Stimulated activated CD4-positive, alpha-beta T cell treated with anti-CD3 and anti-CD28 coated beads, Interleukin-1b, Interleukin-23, amount 100 ng/mL, for 4 hours (primary cell): ENCODE results near the gene ARPC2.
A peak's percentile ranks its signal among the peaks of the same experiment; 100 is the strongest.
"Not testable (repeated sequence)": the region's sequence is repeated elsewhere in the genome, so short reads cannot be mapped to it uniquely, and the experiment has no call there.

Experiments
- DNase-seq, 2 donors: peaks; one replicate each; pipeline ENCODE4 v3.0.0-alpha.2; 2020; ENCODE audit warnings: low read depth in 2 of 2

Gene ARPC2

DNA sequence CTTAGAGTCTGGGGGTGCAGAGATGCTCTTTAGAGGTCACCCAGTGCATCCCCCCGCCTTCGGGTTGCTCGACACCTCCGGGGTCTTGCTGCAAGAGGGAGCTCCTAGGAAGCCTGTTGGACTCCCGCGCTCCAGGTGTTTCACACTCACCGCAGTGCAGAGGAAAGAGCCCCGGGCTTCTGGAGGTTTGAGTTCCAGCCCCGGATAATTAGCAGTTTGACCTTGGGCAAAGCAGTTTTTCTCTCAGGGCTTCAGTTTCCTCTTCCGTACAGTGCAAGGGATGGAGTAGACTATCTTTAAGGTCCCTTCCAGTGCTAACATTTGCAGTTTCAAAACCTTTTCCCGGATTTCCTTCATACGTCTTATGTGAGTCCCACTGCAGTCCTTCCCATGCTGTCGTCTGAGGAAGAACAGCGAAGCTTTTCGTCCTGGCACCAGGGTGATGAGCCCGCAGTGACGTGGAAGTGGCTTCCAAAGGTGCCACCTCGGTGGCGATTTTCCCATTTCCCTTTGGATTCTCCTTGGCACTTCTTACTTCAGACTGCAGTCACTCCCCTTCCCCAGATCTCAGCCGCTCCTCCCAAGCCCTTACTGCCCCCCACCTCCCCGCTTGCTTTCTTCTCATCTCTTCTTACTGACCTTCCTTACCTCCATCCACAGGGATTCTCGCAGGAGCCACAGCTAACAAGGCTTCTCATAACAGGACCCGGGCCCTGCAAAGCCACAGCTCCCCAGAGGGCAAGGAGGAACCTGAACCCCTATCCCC lies 53.9 kb downstream of the ARPC2 start:
- DNase-seq: no peak

GRCh38 chr2:218271487-218271797 lies 54.5 kb downstream of the ARPC2 start:
- no peak for DNase-seq

DNA sequence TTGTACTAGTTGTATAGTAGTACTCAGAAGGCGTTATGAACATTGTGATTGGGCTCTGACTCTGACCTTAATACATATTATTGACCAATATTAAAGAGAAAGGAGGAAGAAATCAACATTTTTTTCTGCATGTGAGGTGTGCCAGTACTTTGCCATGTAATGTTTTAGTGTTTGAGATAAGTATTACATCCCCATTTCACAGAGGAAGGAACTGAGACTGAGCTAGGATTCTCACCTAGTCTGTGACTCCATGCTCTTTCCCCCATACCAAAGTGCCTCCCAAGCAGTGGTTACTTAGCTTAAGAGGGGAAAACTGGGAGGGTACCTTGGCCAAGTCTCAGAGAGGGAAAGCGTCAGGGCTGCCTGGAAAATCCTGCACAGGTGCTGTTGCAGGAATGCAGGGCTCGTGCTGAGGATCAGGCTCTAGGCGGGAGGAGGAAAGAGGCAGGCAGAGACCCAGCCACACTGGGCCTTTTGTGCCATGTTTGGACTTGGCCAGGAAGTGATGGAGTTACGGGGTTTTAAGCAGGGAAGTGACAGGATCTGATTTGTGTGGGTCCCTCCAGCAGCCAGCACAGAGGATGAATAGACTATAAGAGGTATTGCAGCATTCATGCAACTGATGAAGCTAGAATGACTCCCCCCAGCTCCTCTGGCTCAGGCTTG lies 55.0 kb downstream of the ARPC2 start:
- no peak for DNase-seq

DNA sequence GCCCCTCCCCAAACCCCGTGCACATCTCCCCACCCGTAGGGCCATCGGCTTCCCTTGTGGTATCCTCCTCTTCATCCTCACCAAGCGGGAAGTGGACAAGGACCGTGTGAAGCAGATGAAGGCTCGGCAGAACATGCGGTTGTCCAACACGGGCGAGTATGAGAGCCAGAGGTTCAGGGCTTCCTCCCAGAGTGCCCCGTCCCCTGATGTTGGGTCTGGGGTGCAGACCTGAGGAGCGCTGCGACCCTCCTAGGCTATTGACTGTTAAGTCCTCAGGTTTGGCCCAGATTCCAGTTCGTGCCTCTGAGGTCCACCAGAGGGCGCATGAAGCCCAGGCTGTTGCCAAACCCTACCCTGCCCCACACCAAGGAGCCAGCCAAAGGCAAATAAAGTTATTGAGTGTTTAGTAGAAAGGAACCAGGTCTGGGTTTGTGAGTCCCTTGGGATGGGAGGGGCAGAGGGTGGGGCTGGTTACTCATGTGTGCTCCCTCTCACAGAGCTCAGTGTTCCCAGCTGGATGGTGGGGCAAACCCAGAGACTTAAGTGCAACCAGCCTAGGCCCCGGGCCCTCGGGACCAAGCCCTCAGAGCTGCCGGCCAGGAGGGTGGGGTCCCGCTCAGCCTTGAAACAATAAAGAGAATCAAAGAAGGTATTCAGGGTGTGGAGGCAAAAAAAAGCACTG lies 55.7 kb downstream of the ARPC2 start:
- peak; percentile 65 to 75 for DNase-seq

GRCh38 chr2:218273214-218273907 lies 56.4 kb downstream of the ARPC2 start:
- DNase-seq: not testable (repeated sequence)

- no peak for DNase-seq
Observed at GRCh38 chr2:218273908-218274249, 56.9 kb downstream of the ARPC2 start.

- no peak for DNase-seq
Observed at GRCh38 chr2:218274586-218274985, 57.6 kb downstream of the ARPC2 start.

DNA sequence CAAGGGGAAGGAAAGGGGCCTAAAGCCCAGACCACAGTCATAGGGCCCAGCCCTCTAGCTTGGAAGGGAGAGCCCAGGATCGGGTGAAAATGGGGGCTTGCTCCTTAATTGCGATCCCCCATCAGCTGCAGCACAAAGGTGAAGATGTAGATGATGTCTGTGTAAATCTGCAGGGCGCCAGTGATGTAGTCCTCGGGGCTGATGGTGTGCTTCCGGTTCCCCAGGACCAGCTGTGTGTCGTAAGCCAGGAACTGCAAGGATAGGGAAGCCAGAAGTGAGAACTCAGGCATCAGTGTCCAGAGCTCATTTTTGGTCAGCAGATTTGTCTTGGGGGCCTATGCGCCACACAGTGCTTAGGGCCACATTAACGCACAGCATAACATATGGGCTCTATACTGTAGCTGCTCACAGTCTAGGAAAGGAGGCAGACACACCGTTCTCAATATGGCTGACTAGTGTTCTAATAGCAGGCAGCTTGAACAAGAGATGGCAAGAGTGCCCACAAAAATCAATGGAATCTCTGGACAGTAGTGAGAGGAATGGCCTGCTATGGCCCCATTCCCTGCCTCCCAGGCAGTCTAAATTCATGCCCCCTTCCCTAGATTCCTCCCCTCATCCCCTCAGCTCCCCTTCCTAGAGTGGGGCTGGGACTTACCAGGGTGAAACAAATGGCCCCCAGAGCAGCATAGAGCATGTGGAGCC lies 58.5 kb downstream of the ARPC2 start:
- no peak for DNase-seq

GRCh38 chr2:218276986-218277755 lies 60.2 kb downstream of the ARPC2 start:
- DNase-seq: no peak

GRCh38 chr2:218277921-218278320 lies 60.9 kb downstream of the ARPC2 start:
- no peak for DNase-seq

- DNase-seq: no peak
Observed at GRCh38 chr2:218278531-218279360, 61.8 kb downstream of the ARPC2 start.

DNA sequence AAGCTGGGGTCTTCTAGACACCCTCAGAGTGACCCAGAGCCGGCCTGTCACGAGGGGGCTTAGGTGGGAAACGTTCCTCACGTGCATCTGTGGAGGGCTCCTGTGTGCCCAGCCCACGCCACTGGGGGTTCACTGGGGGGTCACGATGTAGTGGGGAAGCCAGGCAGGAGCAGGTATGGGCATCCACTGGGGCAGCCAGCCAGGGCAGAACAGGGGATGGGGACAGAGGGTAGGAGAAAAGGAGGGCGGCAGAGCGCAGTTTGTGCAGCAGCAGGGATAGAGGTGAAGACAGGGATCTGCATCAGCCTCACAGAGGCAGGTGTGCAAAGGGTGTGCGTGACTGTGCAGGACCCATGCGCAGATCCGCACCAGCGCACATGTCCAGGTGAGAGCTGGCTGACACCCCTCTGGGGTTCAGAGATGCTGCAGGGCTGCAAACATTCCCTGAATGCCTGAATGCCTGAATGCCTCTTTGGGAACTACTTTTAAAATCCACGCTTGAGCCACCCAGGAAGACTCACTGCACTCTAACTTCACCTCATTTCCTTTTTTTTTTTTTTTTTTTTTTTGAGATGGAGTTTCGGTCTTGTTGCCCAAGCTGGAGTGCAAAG lies 63.4 kb downstream of the ARPC2 start:
- no peak for DNase-seq

GRCh38 chr2:218281449-218281848 lies 64.5 kb downstream of the ARPC2 start:
- DNase-seq: no peak

- DNase-seq: no peak
Observed at GRCh38 chr2:218282173-218282991, 65.4 kb downstream of the ARPC2 start.

DNA sequence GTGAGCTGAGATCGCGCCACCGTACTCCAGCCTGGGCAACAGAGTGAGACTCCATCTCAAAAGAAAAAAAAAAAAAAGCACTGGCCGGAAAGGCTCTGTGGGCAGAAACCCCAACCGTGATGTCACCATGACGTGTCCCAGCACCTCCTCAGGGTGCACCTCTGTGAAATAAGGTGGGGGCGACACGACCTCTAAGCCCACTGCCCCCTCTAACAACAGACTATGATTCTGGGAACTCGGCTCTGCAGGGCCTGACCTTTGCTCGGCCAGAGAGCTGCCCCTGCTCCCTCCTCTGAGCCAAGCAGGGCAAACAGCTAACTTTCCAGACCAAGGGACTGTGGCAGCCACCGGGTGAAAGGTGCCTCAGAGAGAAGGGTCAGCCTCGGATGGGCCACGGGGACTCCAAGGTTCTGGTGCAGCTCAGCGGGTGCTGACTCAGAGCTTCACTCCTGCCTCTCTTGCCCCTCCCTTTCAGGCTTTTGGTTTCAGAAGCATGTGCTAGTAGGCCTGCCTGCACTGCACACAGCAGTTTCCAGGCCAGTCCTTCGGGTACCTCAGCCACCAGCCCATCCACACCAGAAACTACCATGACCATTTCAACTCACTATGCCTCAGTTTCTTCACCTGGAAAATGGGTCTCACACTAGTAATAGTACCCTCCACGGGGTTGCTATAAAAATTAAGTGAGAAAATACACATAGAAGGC lies 67.3 kb downstream of the ARPC2 start:
- peak; percentile 29 to 46 for DNase-seq

DNA sequence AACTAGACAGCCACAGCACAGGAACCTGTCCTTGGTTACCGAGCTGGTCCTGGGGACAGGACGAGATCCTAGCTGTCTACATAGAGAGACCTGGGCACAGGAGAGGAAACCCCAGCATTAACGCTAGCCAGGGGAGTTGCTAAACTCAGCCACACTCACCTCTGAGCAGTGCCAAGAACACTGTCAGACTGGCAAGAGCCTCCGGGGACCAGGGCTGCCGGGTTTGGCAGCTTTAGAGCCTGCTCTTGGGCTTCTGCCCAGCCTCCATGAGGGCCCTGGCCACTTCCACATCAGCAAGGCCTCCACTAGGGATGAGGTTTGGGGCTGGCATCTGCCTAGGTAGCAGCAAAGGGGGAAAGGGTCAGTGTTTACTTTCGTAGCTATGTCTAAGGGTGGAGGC lies 68.6 kb downstream of the ARPC2 start:
- no peak for DNase-seq

DNA sequence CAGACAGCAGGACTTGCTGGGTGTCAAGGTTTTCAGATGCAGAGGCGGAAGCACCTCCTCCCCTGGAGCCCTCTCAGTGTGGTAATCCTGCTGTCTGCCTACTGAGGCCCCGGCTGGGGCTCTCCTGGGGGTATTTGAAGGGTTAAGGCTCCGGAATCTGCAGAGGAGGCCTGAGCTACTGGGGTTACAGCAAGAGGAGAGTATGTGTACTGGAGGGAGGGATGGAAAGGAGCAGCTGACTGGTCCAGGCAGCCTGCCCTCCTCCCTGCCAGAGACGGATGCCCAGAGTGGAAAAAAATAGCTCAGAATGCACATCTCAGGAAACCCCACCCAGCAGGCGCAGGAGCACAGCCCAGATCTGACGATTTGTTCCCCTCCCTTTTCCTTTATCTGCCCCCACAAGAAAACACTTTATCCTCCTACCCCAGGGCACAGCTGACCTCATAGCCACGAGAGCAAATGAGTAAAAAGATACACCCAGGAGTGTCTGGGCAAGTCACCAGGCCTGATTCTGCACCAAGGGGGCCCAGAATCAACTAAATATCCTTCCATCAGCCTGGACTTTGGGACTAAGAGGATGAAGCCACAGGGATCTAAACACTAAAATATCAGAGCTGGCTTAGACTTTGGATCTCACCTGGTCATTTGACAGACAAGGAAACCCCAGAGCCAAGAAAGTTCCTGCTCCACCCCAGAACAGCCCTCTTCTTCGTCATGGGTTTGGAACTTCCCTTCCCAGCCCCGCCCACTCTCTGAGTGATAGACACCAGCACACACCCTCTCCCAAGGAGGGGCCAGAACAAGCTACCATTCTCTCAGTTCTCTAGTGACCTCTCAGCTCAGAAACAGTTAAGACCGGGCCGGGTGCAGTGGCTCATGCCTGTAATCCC lies 69.8 kb downstream of the ARPC2 start:
- DNase-seq: peak; percentile 53 to 66
